MCF 10A (cell line): Measurements from ENCODE around the gene EGF. TPM values are rescaled to one million over a fixed set of nuclear protein-coding genes. Genes with fewer than 3 reads are reported as not detected.

Experiments used
- Bru-seq: library from RNA; stranded (reverse); fragments of 400-500 nt; gene quantifications from one replicate; lab custom pipeline; 2021; lab: Mats Ljungman, UMichigan
- BruChase-seq, 2 experiments: library from RNA; stranded (reverse); fragments of 400-500 nt; gene quantifications; one replicate each; lab custom pipeline; 2021; lab: Mats Ljungman, UMichigan
- BruUV-seq: library from RNA; stranded (reverse); fragments of 400-500 nt; replicated peaks from 2 replicates; lab custom pipeline; 2021; lab: Mats Ljungman, UMichigan
- CTCF ChIA-PET: fragments of 300-600 bp; sonication (Branson Sonifier 250); formaldehyde crosslinking; extraction: SDS; loops from one replicate; lab custom pipeline; 2021; ENCODE audit warnings: antibody characterized with exemption, inconsistent platforms; lab: Yijun Ruan, JAX
- POLR2A ChIA-PET: fragments of 300-600, 350-650 bp; sonication (Branson Sonifier 250); formaldehyde crosslinking; extraction: SDS; loops from one replicate; lab custom pipeline; 2020; ENCODE audit warnings: antibody characterized with exemption, inconsistent platforms; lab: Yijun Ruan, JAX
- DNase-seq: peaks from one replicate; pipeline ENCODE4 v3.0.0-alpha.2; 2018; ENCODE audit not compliant: unreplicated experiment
- H3K27ac Mint-ChIP-seq: one replicate; pipeline ENCODE4 v1.8.0; 2022; ENCODE audit warnings: mild to moderate bottlenecking, low read depth, mixed read lengths; ENCODE audit not compliant: unreplicated experiment
- H3K27me3 Mint-ChIP-seq: one replicate; pipeline ENCODE4 v1.8.0; 2022; ENCODE audit warnings: mixed read lengths; ENCODE audit not compliant: insufficient read depth, unreplicated experiment
- H3K36me3 Mint-ChIP-seq: one replicate; pipeline ENCODE4 v1.8.0; 2022; ENCODE audit warnings: mild to moderate bottlenecking, moderate library complexity, mixed read lengths; ENCODE audit not compliant: insufficient read depth, unreplicated experiment
- H3K4me1 Mint-ChIP-seq: one replicate; pipeline ENCODE4 v1.8.0; 2022; ENCODE audit warnings: mixed read lengths; ENCODE audit not compliant: insufficient read depth, unreplicated experiment
- H3K4me3 Mint-ChIP-seq: one replicate; pipeline ENCODE4 v1.8.0; 2022; ENCODE audit warnings: mild to moderate bottlenecking, moderate library complexity, mixed read lengths; ENCODE audit not compliant: unreplicated experiment
- H3K9me3 Mint-ChIP-seq: one replicate; pipeline ENCODE4 v1.8.0; 2022; ENCODE audit warnings: mixed read lengths; ENCODE audit not compliant: unreplicated experiment
- intact Hi-C: fragments of 100-400 bp; cut with micrococcal nuclease; formaldehyde crosslinking; loops from 2 replicates; pipeline ENCODE4 v1.14.1; 2022
- long read RNA-seq: library from polyadenylated mRNA; stranded (forward); transcript quantifications from one replicate; pipeline ENCODE4 v2.0.0, GENCODE V29; 2022
- total RNA-seq: library from RNA; stranded (reverse); gene quantifications from 2 replicates; pipeline ENCODE4 v1.2.3, GENCODE V29; 2022
- TF ChIP-seq, protein P1 (sequence below): fragments of 200-600 bp; IDR thresholded peaks from one replicate; pipeline ENCODE4 v1.8.0; 2022; ENCODE audit warnings: antibody characterized with exemption, mild to moderate bottlenecking; ENCODE audit not compliant: unreplicated experiment

Gene EGF
- total RNA-seq = 0.12 TPM in 1 of 2 replicates, not detected in the other
- Bru-seq, nascent RNA = percentile 14 among the genes with signal in this experiment
- percentile 13 among the genes with signal in this experiment for BruChase-seq, experiment 1, labeled RNA remaining after a 6-hour chase
- BruChase-seq, experiment 2, labeled RNA remaining after a 2-hour chase = percentile 15 among the genes with signal in this experiment
- long read RNA-seq, partial matches to known transcripts = 0 of 1 reads
- long read RNA-seq, other reads (novel, unspliced or antisense) = 1 of 1 reads

DNA sequence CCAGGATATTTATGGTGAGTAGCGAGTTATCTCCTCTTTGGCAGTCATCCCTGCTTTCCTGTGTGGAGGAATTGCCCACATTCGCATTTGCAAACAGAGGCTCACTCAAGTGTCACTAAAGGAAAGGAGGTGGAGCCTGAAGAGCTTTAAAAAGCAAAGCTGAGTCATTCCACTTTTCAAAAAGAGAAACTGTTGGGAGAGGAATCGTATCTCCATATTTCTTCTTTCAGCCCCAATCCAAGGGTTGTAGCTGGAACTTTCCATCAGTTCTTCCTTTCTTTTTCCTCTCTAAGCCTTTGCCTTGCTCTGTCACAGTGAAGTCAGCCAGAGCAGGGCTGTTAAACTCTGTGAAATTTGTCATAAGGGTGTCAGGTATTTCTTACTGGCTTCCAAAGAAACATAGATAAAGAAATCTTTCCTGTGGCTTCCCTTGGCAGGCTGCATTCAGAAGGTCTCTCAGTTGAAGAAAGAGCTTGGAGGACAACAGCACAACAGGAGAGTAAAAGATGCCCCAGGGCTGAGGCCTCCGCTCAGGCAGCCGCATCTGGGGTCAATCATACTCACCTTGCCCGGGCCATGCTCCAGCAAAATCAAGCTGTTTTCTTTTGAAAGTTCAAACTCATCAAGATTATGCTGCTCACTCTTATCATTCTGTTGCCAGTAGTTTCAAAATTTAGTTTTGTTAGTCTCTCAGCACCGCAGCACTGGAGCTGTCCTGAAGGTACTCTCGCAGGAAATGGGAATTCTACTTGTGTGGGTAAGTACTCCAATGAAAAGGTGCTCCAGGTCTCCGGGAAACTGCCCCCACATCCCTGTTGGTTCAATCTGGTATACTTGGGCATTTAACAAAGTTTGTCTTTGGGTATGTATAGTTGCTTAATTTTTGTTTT lies at the start of gene EGF:
Gene EGF, plus strand, starts transcription at position 178 of the 890 bp plus-strand sequence. Its CDS starts 453 bp downstream, at position 631.
- Mint-ChIP-seq H3K27me3 (no peaks in the 10 kb centered on the region), H3K4me3 (no peak within 1 kb of the TSS), H3K36me3 (no peaks in the 10 kb centered on the region), H3K9me3 (no peaks in the 10 kb centered on the region), H3K27ac (peak within 1 kb of the TSS; percentile 39), H3K4me1 (peaks cover 11% of the 10 kb centered on the region)
- DNase-seq = peak; percentile 50
- TF ChIP-seq, protein P1, sequence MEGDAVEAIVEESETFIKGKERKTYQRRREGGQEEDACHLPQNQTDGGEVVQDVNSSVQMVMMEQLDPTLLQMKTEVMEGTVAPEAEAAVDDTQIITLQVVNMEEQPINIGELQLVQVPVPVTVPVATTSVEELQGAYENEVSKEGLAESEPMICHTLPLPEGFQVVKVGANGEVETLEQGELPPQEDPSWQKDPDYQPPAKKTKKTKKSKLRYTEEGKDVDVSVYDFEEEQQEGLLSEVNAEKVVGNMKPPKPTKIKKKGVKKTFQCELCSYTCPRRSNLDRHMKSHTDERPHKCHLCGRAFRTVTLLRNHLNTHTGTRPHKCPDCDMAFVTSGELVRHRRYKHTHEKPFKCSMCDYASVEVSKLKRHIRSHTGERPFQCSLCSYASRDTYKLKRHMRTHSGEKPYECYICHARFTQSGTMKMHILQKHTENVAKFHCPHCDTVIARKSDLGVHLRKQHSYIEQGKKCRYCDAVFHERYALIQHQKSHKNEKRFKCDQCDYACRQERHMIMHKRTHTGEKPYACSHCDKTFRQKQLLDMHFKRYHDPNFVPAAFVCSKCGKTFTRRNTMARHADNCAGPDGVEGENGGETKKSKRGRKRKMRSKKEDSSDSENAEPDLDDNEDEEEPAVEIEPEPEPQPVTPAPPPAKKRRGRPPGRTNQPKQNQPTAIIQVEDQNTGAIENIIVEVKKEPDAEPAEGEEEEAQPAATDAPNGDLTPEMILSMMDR = no peak
- POLR2A ChIA-PET = interaction anchor here (1.2 kb wide), 1 partner anchor 8 kb away, joined by 4 read pairs; no protein-coding TSS in a partner anchor
- BruUV-seq = no TSS peak
- intact Hi-C loops = no loop called here
- CTCF ChIA-PET = interaction anchor here (0.6 to 1.3 kb wide), 3 partner anchors 67 to 507 kb away, joined by 3 to 5 read pairs (median 4); no protein-coding TSS in a partner anchor

DNA sequence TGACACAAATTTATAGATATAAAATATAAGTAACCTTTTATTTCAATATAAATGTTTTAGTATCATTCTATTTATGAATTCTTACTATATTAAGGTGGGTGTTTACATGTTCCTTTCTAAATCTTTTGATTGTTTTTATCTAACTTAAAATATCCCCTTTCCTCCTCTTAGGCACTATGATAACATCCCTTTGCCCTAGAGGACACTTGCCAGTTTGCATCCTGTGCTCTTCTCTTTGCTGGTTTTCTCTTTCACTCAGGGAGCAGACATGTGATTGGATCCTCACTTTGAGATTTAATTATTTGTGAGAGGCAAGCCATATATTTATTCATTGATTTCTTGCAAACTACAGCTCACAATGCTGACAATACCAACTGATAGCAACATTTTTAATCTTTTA lies 48.5 kb upstream of the EGF start:
- Mint-ChIP-seq H3K27me3 (no peaks in the 10 kb centered on the region), H3K9me3 (no peaks in the 10 kb centered on the region), H3K27ac (no peak overlapping the region), H3K4me3 (no peak overlapping the region), H3K36me3 (no peaks in the 10 kb centered on the region), H3K4me1 (no peaks in the 10 kb centered on the region)
- intact Hi-C loops = no loop called here
- POLR2A ChIA-PET = no interaction called here
- CTCF ChIA-PET = interaction anchor here (0.6 to 1.0 kb wide), 2 partner anchors 43 to 144 kb away, joined by 3 to 4 read pairs; no protein-coding TSS in a partner anchor
- TF ChIP-seq, protein P1 = no peak
- no peak for DNase-seq
- no TSS peak for BruUV-seq

DNA sequence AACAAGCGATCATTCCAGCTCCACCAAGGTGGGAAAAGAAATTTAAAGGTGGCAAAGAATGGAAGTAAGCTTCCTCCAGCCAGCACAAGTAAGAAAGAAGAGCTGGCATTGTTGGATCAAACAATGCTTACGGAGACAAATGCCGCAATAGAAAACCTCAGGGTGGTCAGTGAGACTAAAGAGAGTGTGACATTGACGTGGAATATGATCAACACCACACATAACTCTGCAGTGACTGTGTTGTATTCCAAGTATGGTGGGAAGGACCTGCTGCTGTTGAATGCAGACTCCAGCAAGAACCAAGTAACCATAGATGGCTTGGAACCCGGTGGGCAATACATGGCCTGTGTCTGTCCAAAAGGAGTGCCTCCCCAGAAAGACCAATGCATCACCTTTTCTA lies 42.6 kb upstream of the EGF start:
- ChIA-PET POLR2A (interaction anchor here (0.8 kb wide), 1 partner anchor 12 kb away, joined by 4 read pairs; no protein-coding TSS in a partner anchor), CTCF (no interaction called here)
- Mint-ChIP-seq H3K36me3 (no peaks in the 10 kb centered on the region), H3K27ac (no peak overlapping the region), H3K9me3 (no peaks in the 10 kb centered on the region), H3K4me3 (no peak overlapping the region), H3K27me3 (no peaks in the 10 kb centered on the region), H3K4me1 (no peaks in the 10 kb centered on the region)
- no TSS peak for BruUV-seq
- DNase-seq = no peak
- TF ChIP-seq, protein P1 = no peak
- intact Hi-C loops = no loop called here

DNA sequence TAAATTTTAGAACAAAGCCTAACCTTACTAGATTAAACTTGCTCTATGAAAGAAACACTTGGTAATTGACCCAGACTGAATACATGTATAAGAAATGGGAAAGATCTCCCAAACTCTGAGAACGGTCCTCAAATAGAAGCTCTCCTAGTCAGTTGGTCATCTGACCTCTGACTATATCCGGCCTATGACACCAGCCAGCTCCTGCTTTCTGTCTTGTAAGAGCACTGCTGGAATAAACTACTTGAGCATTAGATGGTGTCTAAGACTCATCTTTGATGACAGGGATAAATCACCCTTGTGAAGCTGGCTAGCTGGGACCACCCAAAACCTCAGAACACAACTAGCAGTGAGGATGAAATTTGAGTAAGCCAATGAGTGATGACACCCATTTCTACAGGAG lies 40.6 kb upstream of the EGF start:
- Mint-ChIP-seq H3K9me3 (no peaks in the 10 kb centered on the region), H3K36me3 (no peaks in the 10 kb centered on the region), H3K27me3 (no peaks in the 10 kb centered on the region), H3K27ac (no peak overlapping the region), H3K4me1 (no peaks in the 10 kb centered on the region), H3K4me3 (no peak overlapping the region)
- DNase-seq = no peak
- intact Hi-C loops = no loop called here
- ChIA-PET CTCF (no interaction called here), POLR2A (no interaction called here)
- TF ChIP-seq, protein P1 = no peak
- BruUV-seq = no TSS peak
